ENCODE measurements around the gene PSME4.

GRCh38 chr2:53944542-53944941, 26.3 kb downstream of the PSME4 start:
- TF ChIP-seq, protein P1, sequence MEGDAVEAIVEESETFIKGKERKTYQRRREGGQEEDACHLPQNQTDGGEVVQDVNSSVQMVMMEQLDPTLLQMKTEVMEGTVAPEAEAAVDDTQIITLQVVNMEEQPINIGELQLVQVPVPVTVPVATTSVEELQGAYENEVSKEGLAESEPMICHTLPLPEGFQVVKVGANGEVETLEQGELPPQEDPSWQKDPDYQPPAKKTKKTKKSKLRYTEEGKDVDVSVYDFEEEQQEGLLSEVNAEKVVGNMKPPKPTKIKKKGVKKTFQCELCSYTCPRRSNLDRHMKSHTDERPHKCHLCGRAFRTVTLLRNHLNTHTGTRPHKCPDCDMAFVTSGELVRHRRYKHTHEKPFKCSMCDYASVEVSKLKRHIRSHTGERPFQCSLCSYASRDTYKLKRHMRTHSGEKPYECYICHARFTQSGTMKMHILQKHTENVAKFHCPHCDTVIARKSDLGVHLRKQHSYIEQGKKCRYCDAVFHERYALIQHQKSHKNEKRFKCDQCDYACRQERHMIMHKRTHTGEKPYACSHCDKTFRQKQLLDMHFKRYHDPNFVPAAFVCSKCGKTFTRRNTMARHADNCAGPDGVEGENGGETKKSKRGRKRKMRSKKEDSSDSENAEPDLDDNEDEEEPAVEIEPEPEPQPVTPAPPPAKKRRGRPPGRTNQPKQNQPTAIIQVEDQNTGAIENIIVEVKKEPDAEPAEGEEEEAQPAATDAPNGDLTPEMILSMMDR (IDR thresholded peaks at IDR 0.05) = no peak
- TF ChIP-seq POLR2A (IDR thresholded peaks at IDR 0.05) = no peak
